WI38 (cell line): ENCODE results near the gene ZNF205.

ENCODE experiments used
- H3K4me3 ChIP-seq: 2 replicates; pipeline ENCODE4 v1.5.1; 2011; ENCODE audit warnings: low read depth, mild to moderate bottlenecking, control low read depth, low read length
- CTCF ChIP-seq: IDR thresholded peaks from 2 replicates; pipeline ENCODE4 v1.5.1; 2012; ENCODE audit warnings: low read depth, mild to moderate bottlenecking, control low read depth, low read length

Gene ZNF205

GRCh38 chr16:3087243-3088235 lies 24.8 kb upstream of the ZNF205 start:
- H3K4me3 ChIP-seq: no peak overlapping the region

DNA sequence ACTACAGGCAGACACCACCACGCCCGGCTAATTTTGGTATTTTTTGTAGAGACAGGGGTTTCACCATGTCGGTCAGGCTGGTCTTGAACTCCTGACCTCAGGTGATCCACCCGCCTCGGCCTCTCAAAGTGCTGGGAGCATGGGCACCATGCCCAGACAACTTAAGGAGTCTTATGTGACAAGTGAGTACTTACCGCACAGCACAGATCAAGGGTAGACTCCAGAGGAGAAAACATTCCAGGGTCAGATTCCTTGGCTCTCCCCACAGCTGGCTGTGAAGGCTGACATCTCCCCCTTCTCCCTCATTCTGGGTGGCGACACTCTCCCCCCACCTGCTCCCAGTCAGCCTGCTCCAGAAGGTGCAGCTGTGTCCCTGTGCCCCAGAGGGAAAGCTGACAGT lies 23.9 kb upstream of the ZNF205 start:
- H3K4me3 ChIP-seq: no peak overlapping the region
- no peak for TF ChIP-seq CTCF

More at GRCh38 chr16:3087243-3088235, 24.8 kb upstream of the ZNF205 start:
- peak; percentile 24; the same call in 1 of the 2 replicates for TF ChIP-seq CTCF

DNA sequence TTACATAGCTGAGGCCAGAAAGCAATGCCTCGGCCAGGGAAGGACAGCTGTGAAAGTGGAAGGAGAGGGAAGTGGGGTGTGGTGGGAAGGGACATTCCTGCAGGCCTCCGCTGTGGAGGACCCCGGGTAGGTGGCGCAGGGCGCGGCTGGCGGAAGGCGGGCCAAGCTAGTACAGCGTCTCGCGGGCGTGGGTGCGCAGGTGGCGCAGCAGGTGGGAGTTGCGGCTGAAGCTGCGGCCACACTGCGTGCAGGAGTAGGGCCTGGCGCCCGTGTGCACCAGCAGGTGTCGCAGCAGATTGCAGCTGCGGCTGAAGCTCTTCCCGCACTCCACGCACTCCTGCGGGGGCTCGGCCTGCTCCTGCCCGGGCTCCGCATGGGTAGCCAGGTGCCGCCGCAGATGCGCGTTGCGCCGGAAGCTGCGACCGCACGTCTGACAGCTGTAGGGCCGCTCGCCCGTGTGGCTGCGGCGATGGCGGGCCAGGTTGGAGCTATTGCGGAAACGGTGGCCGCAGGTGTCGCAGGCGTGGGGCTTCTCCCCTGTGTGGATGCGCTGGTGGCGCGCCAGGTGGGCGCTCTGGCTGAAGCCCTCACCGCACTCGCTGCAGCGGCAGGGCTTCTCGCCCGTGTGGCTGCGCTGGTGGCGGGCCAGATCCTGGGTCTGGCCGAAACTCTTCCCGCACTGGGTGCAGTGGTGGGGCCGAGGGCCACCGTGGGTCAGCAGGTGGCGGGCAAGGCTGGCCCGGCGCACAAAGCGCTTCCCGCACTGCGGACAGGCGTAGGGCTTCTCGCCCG lies 23.3 kb upstream of the ZNF205 start:
- no peak for TF ChIP-seq CTCF
- no peak overlapping the region for H3K4me3 ChIP-seq

DNA sequence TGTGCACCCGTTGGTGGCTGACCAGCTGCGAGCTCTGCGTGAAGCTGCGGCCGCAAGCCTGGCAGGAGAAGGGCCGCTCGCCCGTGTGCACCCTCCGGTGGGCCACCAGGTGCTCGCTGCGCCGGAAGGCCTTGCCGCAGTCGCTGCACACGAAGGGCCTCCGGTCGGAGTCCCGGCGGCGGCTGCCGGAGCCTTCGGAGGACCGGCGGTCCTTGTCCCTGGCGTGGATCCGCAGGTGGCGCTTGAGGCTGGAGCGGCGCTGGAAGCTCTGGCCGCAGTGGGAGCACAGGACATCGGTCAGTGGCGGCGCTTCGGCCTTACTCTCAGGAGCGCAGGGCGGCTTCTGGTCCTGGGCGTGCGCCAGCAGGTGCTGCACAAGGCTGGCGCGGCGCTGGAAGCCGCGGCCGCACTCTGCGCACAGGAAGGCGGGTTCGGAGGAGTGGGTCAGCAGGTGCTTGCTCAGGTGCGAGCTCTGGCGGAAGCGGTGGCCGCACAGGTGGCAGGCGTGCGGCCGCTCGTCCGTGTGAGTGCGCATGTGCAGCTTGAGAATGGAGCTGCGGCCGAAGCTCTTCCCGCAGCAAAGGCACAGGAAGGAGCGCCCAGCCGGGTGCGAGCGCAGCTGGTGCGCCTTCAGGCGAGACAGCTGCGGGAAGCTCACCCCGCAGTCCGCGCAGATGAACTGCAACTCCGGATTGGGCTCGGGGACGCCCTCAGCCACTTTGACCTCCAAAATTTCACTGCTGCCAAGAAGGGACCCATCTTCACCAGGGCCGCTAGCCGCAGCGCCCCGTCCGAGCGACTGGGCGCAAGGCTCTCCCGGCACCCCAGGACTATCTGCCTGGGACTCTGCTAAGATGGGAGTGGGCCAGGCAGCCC lies 22.4 kb upstream of the ZNF205 start:
- TF ChIP-seq CTCF: no peak
- H3K4me3 ChIP-seq: no peak overlapping the region

DNA sequence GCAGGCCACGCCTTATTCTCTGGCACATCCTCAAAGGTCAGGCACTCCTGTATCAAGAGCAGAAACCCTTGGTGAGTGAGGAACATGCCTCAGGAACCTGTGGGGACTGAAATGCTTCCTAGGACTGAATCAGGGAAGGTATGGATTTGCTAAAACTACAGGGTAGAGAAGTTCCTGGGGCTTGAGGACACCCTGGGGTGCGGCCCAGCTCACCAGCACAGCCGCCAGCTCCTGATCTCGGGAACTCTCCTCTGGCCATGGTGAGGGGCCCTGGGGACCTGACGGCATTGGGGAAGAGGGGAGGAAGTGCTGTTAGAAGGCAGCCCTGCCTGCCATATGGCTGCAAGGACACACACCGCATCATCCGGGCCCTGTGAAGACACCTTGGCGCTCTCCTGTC lies 20.8 kb upstream of the ZNF205 start:
- no peak for TF ChIP-seq CTCF
- no peak overlapping the region for H3K4me3 ChIP-seq

DNA sequence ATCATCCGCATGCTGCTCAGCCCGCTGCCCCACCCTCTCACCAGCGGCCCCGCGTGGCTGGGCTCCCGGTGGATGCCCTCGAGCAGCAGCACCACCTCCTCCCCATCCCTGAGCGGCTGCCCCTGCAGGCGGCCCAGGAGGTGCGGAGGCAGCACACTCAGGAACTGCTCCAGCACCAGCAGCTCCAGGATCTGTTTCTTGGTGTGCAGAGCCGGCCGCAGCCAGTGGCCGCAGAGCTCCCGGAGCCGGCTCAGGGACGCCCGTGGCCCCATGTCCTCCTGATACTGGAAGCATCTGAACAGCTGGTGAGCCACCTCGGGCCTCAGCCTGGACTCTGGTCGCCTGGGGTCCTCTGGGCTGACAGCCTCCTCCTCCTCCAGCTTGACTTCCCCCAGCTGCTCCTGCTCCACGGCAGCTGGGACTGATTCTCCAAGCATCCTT lies 19.9 kb upstream of the ZNF205 start:
- TF ChIP-seq CTCF: no peak
- H3K4me3 ChIP-seq: no peak overlapping the region
